ENCODE results near the gene MIEF1. TPM values are rescaled to one million over a fixed set of nuclear protein-coding genes. Genes with fewer than 3 reads are reported as not detected.

Gene MIEF1
- total RNA-seq, 4 donors from 2014 or later, result 17.8 to 28.3 (median 21.4) TPM

DNA sequence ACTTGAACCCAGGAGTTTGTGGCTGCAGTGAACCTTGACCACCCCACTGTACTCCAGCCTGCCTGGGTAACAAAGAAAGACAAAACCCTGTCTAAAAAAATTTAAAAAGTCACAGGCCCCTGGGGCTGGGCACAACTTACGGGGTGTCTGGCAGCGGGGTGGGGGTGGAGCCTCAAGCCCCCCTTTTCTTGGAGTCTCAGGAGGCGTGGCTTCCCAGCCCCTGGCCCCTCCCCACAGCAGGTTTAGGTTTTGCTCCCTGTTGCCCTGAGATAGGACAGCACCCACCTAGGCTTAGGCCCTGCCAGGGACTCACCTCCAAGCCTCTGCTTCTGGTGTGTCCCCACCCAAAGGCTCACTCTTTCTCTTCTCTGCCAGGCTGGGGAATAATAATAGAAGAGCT is 22.8 kb upstream of the MIEF1 start:
- TF ChIP-seq POLR2A (IDR thresholded peaks at IDR 0.05) (no peak), POLR2AphosphoS5 (IDR thresholded peaks at IDR 0.05) (no peak), EP300 (IDR thresholded peaks at IDR 0.05) (no peak)
- TF ChIP-seq, protein P1, sequence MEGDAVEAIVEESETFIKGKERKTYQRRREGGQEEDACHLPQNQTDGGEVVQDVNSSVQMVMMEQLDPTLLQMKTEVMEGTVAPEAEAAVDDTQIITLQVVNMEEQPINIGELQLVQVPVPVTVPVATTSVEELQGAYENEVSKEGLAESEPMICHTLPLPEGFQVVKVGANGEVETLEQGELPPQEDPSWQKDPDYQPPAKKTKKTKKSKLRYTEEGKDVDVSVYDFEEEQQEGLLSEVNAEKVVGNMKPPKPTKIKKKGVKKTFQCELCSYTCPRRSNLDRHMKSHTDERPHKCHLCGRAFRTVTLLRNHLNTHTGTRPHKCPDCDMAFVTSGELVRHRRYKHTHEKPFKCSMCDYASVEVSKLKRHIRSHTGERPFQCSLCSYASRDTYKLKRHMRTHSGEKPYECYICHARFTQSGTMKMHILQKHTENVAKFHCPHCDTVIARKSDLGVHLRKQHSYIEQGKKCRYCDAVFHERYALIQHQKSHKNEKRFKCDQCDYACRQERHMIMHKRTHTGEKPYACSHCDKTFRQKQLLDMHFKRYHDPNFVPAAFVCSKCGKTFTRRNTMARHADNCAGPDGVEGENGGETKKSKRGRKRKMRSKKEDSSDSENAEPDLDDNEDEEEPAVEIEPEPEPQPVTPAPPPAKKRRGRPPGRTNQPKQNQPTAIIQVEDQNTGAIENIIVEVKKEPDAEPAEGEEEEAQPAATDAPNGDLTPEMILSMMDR (IDR thresholded peaks at IDR 0.05), result no peak
- H3K4me1 ChIP-seq, result peaks cover 0 to 21% (median 0%) of the 10 kb centered on the region in 3 donors
- no peak overlapping the region for H3K4me3 ChIP-seq
- no peaks in the 10 kb centered on the region for H3K27me3 ChIP-seq
- no peak overlapping the region for H3K27ac ChIP-seq
- H3K36me3 ChIP-seq, result no peaks in the 10 kb centered on the region
- H3K9me3 ChIP-seq, result no peaks in the 10 kb centered on the region
- ATAC-seq, result no peak
- 90% methylated on average over 3 of the region's 3 CpGs; no CpG with 5 or more reads in 1 of the 2 donors for WGBS, 2 donors (ENCODE audit: low coverage in 1 of 2)

- Histone ChIP-seq H3K4me3 (no peak overlapping the region), H3K4me1 (peaks cover 0 to 8% (median 0%) of the 10 kb centered on the region in 3 donors), H3K27ac (no peak overlapping the region), H3K9me3 (no peaks in the 10 kb centered on the region), H3K36me3 (no peaks in the 10 kb centered on the region), H3K27me3 (no peaks in the 10 kb centered on the region)
- WGBS, 2 donors (ENCODE audit: low coverage in 1 of 2), result no CpG with 5 or more reads among the region's 1 CpG
- ATAC-seq, result no peak
- no peak for TF ChIP-seq EP300 (IDR thresholded peaks at IDR 0.05)
- no peak for TF ChIP-seq POLR2AphosphoS5 (IDR thresholded peaks at IDR 0.05)
These were observed 21.5 kb upstream of the MIEF1 start for GRCh38 chr22:39480557-39480956.

DNA sequence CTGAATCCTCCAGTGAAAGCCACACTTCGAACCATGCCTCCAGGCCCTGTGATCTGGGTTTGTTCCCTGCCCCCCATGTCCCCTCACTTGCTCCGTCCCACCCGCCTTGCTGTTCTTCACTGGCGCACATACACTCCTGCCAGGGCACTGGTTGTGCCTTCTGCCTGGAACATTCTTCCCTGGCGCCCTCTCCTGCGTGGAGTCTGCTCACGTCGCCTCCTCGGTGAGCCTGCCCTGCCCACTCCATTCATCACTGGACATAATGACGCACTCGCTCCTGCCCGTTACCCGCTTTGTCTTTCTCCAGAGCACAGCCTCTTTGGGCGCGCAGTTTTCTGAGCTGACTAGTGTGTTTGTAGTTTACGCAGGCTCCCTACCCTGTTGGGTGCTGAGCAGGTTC is 21.0 kb upstream of the MIEF1 start:
- no peaks in the 10 kb centered on the region for H3K27me3 ChIP-seq
- no peak overlapping the region for H3K27ac ChIP-seq
- peaks cover 0 to 3% (median 0%) of the 10 kb centered on the region in 3 donors for H3K4me1 ChIP-seq
- H3K9me3 ChIP-seq, result no peaks in the 10 kb centered on the region
- H3K4me3 ChIP-seq, result no peak overlapping the region
- TF ChIP-seq, protein P1 (IDR thresholded peaks at IDR 0.05), result no peak
- no peak for TF ChIP-seq POLR2A (IDR thresholded peaks at IDR 0.05)
- TF ChIP-seq EP300 (IDR thresholded peaks at IDR 0.05), result no peak
- no peak for TF ChIP-seq POLR2AphosphoS5 (IDR thresholded peaks at IDR 0.05)
- no peak for ATAC-seq
- no peaks in the 10 kb centered on the region for H3K36me3 ChIP-seq
- WGBS, 2 donors (ENCODE audit: low coverage in 1 of 2), result 83 to 88% methylated on average over 4 to 12 of the region's 16 CpGs

- WGBS, 2 donors (ENCODE audit: low coverage in 1 of 2), result 76 to 93% methylated on average over 4 to 5 of the region's 5 CpGs
- Histone ChIP-seq H3K27ac (no peak overlapping the region), H3K36me3 (no peaks in the 10 kb centered on the region), H3K4me3 (no peak overlapping the region), H3K9me3 (no peaks in the 10 kb centered on the region), H3K4me1 (no peaks in the 10 kb centered on the region), H3K27me3 (no peaks in the 10 kb centered on the region)
- ATAC-seq, result no peak
- TF ChIP-seq POLR2A (IDR thresholded peaks at IDR 0.05), result no peak
- no peak for TF ChIP-seq EP300 (IDR thresholded peaks at IDR 0.05)
- no peak for TF ChIP-seq POLR2AphosphoS5 (IDR thresholded peaks at IDR 0.05)
- TF ChIP-seq, protein P1 (IDR thresholded peaks at IDR 0.05), result no peak
These were observed 20.5 kb upstream of the MIEF1 start for GRCh38 chr22:39481595-39481994.

- no peak overlapping the region for H3K4me3 ChIP-seq
- WGBS, 2 donors (ENCODE audit: low coverage in 1 of 2), result no CpG with 5 or more reads among the region's 3 CpGs
- H3K9me3 ChIP-seq, result no peaks in the 10 kb centered on the region
- no peak overlapping the region for H3K27ac ChIP-seq
- H3K4me1 ChIP-seq, result no peaks in the 10 kb centered on the region
- H3K36me3 ChIP-seq, result peaks cover 0 to 2% of the 10 kb centered on the region in 2 donors
- no peaks in the 10 kb centered on the region for H3K27me3 ChIP-seq
- ATAC-seq, result no peak
- no peak for TF ChIP-seq EP300 (IDR thresholded peaks at IDR 0.05)
- no peak for TF ChIP-seq POLR2A (IDR thresholded peaks at IDR 0.05)
- TF ChIP-seq, protein P1 (IDR thresholded peaks at IDR 0.05), result no peak
- no peak for TF ChIP-seq POLR2AphosphoS5 (IDR thresholded peaks at IDR 0.05)
These were observed 19.3 kb upstream of the MIEF1 start for GRCh38 chr22:39482768-39483167.

Data from gastroesophageal sphincter (tissue), 4 donors.